CD1c-positive myeloid dendritic cell (primary cell): ENCODE data around the gene NTM.
A peak's percentile ranks its signal among the peaks of the same experiment; 100 is the strongest.

Experiments used
- DNase-seq: peaks from one replicate; pipeline ENCODE4 v3.0.0-alpha.2; 2016; ENCODE audit errors: extremely low spot score

Gene NTM

DNA sequence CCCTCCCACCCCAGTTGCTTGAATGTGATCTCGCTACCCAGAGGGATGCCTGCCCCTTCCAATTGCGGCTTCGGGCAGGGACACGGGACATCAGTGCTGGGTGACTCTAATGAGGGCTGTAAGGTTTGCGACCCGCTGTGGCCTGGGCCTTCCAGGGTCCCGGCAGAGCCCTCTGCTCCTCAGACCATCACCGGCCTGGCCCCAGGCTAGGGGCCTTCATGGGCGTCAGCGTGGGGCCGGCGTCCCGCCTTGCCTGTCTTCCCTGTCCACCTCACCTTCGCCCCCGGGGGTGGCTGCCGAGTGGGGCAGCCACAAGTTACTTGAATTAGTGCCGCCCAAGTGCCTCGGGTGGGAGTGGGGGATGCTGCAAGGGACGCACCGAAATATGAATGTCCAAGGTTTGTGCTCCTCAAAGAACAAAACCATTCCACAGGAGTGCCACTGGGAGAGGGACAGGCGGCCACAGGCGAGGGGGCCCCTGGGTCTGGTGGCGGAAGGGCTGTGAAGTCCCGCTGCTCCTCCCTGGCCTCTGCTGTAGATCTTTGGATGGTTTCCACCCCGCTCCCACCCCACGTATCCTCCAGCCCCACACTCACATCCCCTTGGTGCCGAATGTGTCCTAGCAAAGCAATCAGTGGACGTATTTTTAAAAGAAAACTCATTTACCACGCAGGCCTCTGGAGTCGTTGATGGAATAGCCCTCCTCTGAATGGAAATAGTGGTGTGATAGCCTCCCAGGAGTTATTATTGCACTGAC, 317.1 kb downstream of the NTM start:
- DNase-seq: no peak

DNA sequence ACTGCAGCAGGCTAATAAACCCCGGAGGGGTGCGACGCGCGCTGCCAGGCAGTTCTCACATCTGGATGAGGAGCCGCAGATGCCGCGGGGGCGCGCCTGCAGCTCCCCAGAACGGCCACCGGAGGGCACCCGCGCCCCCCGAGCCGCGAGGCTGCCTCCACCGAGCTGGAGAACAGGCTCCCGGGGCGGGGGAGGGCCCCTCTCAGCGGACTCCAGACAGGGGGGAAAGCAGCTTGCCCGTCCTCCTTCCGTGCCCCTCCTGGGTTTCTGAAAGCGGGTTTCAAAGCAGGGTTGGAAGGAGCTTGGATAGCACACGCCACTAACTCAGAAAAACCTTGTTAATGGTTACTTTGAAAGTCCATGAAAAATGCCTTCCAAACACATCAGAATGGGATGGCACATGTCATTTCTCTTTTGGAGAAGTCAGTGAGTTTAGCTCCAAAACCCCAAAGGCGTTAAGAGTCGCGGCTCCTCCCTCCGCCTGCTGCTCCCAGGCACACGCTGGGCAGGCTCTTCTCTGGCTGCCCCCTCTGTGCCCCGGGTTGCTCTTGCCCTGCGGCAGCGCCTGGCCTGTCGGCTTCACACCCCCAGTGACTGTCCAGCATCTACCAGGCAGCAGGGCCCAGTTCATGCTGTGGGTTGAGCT, 317.8 kb downstream of the NTM start:
- DNase-seq: peak; percentile 62

DNA sequence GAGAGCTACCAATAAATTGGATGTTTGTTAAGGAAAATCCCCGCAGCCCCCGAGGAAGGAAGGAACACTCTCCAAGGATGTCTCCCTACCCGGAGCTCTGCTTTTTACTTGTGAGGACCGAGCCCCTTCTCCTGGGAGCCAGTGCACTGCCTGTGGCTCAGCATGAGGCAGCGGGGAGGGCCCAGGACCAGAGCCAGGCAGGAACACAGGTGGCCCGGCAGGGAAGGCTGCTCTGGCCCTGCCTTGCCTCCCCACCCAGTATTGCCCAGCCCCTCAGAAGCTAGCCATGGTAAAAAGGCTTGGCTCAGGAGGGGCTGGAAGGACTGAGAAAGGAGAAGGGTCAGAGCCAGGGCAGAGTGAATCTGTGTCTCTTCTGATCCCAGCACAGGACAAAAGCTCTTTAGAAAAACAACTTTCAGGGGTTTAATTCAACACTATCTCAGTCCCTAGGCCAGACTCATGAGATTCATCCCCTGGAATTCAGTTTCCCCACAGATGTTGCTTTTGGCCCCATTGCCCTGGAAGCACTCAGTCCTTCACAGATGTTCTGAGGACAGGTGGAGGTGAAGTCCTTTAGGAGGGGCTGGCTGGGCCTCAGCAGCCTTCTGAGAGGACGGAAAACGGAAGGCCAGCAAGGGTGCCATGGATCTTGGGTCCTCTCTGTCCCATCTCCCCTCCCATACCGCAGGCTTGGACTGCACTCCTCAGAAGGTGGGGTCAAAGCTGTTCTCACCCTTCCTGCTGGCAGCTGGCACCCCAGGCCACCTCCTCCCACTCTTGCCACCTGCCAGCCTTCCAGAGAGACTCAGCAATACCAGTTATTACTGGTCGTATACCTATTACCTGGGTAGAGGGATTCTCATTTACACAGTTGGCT, 318.9 kb downstream of the NTM start:
- DNase-seq: no peak

DNA sequence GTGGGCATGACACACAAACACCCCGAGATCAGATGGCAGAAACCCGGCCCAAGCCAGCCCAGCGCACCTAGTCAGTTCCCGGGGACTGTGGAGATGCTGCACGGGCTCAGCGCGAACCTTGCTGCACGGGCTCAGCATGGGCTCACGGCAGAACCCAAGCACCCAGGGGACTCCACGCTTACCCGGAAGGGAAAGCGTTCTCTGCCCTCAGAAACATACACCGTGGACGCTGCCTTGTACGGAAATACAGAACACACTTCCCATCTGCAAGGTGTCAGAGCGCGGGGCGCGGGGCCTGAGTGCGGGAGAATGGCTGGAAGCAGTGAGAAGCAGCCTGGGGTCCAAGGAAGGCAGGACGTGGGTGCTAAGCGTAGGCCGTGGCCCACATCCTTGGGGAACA, 319.9 kb downstream of the NTM start:
- no peak for DNase-seq

DNA sequence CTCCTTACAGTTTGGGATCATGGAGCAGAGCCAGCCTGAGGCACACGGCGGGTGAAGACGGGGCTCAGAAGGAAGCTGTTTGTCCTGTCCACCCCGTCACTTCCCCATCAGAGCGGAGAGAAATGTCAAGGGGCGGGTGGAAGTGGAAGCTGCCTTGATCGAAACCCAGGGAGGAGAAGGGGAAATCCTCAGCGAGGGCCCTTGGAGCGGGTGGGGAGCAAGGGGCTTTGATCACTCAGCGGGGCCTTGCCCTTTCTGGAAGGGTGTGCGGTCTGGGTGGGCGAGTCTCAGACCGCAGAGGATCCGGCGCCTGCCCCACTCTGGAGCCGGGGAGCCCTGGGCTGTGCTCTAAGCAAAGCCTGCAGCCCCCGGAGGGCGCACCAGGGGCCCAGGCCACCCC, 320.4 kb downstream of the NTM start:
- no peak for DNase-seq

DNA sequence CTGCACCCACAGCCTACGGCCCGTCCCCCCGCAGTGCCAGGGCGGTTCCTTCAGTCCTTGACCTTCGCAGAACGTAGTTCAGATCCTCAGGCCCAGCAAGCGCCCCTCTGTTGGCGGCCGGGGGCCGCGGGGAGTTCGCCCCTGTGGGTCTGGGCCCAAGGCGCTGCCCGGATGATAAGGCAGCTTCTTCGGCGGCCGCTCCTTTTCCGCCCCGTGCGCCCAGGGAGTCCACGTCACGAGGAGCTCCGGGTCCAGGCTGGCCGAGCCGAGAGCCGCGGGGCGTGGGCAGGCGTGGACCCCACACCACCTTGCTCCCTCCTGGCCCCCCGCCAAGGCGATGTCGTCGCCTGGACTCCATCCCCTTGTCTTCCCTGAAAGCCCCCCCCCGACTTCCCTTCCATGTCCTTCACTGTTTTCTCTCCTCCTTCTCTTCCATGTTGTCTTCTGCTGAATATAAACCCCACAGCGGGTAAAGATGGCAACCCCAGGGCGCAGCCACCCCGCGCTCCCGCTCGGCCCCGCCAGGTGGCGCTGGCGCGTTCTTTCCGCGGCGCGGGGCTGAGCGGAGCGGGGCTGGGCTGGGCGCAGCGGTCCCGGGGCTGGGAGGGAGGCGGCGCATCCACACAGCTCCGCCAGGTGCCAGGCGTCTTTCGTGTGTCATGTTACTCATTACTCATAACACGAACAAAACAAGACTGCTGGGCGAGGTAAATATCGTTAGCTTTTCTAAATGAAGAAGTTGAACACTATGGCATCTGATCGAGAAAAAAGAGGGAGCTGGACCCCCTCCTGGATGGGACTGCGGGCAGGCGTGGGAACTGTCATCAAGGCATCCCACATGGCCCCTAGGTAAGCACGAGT, 321.0 kb downstream of the NTM start:
- DNase-seq: peak; percentile 41

DNA sequence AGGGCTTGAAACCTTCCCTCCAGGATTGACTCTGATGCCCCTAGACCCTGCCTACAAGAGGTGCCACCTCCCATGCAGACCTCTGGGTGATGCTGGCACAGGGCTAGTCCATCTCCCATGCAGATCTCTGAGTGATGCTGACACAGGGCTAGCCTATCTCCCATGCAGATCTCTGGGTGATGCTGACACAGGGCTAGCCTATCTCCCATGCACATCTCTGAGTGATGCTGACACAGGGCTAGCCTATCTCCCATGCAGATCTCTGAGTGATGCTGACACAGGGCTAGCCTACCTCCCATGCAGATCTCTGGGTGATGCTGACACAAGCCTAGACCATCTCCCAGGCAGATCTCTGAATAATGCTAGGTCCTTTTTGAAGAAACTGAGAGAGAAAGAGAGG, 321.7 kb downstream of the NTM start:
- DNase-seq: no peak

DNA sequence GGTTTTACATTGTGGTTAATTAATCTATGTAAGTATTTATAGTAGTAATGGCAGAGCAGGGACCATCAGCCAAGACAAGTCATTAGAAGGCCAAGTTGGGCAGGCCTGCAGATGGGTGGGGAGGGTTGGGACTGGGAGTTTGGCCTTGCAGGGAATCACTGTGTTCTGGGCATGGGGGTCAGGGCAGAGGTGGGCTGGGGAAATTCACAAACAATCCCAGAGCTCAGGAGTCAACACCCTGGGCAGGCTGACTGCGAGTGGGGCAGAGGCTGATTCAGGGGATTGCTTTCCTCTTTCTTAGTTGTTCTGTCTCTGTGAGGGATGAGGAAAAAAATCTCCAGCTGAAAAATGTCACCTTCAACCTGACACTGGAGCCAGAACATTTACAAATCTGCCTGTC, 322.5 kb downstream of the NTM start:
- no peak for DNase-seq

DNA sequence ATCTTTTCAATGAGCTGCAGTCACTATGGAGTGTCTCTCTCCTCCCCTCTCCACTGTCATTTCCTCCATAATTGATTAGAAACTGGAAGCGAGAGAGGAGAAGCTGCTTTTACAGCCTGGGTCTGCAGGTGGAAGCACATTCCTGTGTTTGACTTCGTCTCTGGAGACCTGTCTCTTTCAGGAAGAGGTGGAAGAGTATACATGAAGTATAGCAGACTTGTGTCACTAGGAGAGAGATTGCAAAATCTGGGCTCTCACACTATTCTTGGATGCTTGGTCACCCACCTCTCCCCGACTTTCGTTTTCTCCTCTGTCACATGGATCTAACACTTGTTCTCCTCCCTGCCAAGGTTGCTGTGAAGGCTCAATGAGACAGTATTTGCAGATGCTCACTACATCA, 323.3 kb downstream of the NTM start:
- DNase-seq: no peak

DNA sequence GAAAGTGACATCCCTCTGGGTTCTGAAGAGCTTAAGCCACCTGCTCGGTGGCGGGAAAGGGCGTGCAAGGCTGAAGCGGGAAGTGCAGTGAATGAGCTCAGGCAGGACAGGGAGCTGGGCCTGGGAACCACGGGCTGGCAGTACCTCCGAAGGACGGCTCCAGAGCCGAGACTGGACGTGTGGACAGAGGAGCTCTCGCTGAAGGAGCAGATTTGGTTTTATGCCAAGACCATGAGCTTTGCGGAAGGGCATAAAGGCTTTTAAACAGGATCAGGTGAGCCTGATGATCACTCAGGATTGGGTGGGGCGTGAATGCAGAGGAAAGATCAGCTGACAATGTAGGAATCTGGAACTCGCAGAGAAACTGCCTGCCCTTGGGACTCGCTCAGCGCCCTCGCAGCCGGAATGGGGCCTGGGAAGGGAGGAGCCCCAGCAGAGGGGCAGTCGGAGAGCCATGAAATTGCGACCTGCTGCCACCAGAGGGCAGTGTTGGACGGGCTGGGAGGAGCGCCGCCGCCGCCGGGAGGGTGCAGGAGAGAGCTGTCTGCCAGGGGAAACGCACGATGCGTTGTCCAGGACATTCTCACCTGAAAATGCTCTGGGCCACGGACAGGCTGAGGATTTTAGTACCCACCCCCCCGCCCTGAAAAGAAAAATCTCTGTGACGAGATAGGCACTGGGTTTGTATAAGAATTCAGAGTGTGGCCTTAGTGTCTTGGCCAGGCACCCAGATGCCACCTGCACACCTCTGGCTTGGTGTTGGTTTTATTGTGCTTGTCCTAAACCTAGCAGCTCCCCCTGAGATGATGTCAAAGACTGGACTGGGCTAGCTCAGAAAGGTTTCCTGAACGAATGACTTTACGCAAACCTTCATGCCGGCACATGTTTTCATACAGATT, 324.4 kb downstream of the NTM start:
- peak; percentile 72 for DNase-seq

DNA sequence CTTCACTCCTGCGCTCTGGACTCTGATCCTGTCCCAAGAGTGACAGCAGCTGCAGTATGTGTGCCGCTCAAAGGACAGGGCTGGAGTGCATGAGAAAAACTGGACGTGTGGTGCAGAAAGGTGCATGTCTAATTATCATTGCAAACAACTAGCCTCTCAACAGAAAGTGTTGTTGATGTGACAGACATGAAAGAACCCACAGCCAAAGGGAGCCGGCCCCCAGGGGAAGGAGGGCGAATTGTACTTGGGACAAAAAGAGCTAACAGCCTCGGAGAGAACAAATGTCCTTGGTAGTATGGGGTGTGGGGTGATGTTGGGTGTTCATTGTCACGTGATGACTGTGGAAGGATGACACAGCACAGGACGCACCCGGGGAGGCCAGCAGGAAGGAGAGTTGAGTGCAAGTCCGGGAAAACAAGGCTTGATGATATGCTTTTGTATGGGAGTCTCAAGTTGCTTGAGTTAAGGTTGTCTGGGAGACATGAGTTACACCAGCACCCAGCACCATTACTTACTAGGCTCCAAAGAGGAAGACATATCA, 325.5 kb downstream of the NTM start:
- no peak for DNase-seq

DNA sequence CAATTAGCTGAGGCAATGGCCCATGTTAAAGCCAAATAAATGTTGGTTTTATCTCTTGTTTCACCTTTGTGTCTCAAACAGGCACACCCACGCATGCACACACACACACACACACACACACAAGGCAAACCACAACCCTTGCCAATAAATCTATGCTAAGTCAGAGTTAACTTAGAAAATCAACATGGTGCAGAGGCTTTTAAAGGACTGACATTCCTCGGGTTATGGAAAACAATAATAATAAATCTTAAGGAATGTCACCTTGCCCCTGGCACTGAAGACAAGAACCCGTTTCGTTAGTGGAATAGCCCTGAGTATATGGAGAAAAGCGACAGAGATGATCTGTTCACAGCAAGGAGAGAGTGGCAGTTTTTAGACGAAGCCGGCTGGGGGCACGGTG, 326.3 kb downstream of the NTM start:
- DNase-seq: no peak

DNA sequence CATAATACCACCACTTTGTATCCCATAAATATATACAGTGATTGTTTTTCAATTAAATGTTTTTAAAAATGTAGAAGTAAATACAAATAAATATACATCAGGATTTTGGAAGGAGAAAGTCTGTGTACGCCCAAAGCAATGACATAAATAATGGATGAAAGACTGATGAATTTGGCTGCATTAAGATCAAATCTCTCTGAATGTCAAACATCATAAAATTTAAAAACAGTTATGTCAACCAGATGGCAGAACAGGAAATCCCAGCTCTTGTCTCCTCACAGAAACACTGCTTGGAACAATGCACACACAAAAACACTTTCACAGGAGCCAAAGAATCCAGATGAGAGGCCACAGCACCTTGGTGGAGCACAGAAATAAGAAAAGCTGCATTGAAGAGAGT, 332.9 kb downstream of the NTM start:
- no peak for DNase-seq

DNA sequence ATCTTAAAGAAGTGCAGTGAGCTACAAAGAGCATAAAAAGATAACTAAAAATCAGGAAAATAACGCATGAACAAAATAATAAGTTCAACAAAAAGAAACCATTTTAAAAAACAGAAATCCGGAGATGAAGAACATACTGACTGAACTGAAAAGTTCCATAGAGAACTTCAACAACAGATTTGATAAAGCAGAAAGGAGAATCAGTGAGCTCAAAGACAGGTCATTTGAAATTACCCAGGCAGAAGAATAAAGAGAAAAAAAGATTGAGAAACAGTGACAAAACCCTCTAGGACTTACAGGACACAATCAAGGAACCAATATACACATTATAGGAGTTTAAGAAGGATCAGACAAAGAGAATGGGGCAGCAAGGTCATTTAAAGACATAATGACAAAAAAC, 334.3 kb downstream of the NTM start:
- no peak for DNase-seq

DNA sequence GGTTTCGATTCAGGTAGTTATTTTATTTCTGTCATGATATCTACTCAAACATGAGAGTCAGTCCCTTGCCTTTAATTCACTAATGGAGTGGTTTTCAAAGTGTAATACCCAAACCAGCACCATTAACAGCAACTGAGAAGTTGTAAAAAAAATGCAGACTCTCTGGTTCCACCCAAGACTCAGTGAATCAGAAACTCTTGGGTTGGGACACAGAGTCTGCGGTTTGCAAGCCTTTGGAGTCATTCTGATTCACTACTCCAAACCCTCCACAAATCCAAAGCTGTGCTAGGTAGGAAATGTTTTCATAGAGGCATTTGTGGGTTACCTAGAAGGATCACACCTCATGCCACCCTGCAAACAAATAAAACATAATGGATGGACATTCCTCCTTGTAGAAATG, 340.1 kb downstream of the NTM start:
- DNase-seq: no peak

DNA sequence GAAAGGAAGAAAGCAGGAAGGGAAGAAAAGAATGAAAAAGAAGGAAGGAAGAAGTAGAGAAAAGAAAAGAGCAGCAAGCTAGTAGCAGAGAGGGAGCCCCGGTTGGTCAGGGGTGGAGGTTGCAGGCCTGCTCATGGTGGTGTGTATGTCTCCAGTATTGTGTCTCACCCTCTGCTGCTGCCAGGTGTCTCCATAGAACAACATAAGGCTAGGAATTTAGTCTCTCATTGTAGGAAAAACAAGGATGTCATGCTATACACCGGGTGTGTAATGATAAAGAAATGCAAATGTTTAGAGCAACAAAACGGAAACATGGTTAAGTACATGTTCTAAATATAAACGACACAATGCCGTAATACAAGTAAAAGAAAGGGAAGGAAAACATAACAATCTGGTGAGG, 342.5 kb downstream of the NTM start:
- DNase-seq: no peak

DNA sequence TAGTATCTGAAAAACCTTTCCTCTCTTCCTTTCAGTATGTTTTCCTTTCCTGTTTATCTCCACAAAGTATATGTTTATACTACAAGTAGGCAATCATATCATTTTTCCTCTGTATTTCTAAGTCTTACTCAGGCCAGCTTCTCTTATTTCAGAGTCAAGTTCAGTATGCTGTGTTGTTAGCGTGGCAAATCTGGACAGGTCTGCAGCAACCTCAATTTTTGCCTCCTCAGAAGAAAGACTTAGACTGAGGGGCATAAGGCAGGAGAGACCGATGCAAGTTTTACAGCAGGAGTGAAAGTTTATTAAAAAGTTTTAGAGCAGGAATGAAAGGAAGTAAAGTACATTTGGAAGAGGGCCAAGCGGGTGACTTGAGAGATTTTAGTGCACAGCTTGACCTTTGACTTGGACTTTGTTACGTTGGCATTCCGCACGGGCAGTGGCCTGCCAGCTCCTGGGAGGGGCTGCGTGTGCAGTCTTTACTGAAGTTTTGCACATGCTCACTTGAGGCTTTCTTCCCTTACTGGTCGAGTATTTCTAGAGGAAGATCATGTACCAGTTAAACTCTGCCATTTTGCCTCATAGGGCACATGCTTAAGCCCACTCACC, 343.2 kb downstream of the NTM start:
- no peak for DNase-seq

DNA sequence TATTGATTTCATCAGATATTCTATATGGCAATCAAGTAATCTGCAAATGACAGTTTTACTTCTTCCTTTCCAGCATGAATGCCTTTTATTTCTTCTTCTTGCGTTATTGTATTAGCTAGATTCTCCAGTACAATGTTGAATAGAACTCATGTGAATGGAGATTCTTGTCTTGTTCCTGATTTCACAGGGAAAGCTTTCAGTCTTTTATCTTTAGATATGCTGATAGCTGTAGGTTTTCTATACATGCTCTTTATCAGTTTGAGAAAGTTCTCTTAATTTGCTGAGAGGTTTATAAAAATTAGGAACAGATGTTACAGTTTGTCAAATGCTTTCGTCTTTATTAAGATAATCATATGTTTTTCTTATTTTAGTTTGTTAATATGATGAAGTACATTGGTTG, 347.2 kb downstream of the NTM start:
- DNase-seq: no peak

DNA sequence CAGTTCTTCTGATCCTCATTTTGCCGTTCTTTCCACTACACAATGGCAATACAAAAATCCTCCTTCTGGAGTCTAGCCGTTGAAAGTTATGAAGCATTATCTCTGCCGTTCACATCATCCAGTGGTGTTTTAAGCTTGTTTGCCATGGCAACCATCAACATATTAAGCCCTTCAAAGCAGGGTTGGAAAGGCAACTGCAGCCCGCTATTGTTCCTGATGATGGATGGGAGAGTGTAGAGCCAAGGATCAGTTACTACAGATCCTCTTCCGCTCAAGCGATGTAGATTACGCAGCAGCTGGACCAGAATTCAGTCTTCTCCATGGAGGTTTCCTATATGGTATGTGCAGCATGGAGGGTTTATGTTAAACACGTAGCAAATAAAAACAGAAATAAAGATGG, 352.7 kb downstream of the NTM start:
- no peak for DNase-seq

DNA sequence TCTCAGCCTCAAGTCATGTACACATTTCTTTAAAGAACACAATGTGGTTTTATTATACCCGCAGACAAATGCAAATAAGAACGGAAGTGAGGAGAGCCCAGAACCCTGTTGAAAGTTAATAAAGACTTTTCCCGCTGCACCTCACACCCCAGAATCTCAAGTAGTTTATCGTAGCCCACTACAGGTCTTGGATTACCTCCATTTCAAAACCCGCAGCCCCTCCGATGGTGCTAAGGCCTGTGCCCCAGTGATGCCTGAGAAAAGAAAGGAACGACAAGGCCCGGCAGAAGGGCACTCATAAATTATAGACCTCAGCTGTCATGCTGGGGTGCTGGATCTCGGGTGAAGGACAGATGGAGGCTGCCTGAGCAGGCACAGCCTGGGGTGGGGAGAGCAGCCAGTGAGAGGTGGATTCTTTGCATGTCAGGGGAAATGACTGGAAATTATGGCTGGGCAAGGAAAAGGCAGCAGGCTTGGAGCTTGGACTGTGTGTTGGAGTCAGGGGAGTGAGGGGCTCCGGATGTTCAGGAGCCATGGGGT, 354.1 kb downstream of the NTM start:
- no peak for DNase-seq
